Cerebellar nuclear complex (tissue), 1 donor: ENCODE data around the gene SLC44A3.
"Not testable (repeated sequence)": the region's sequence is repeated elsewhere in the genome, so short reads cannot be mapped to it uniquely, and the experiment has no call there.

ENCODE experiments used
- DNase-seq, 2 experiments: peaks; one replicate each; lab custom pipeline; 2025; lab: John Stamatoyannopoulos, UW

The SLC44A3 gene

GRCh38 chr1:94935034-94935433 lies 114.9 kb downstream of the SLC44A3 start:
- no peak for DNase-seq

GRCh38 chr1:94935476-94935875 lies 115.3 kb downstream of the SLC44A3 start:
- no peak for DNase-seq

GRCh38 chr1:94936861-94937620 lies 116.9 kb downstream of the SLC44A3 start:
- no peak for DNase-seq

GRCh38 chr1:94937820-94938219 lies 117.7 kb downstream of the SLC44A3 start:
- no peak for DNase-seq

GRCh38 chr1:94940738-94941137 lies 120.6 kb downstream of the SLC44A3 start:
- DNase-seq, result no peak

- not testable (repeated sequence) for DNase-seq
Observed at GRCh38 chr1:94941480-94941879, 121.3 kb downstream of the SLC44A3 start.

GRCh38 chr1:94942171-94943128 lies 122.3 kb downstream of the SLC44A3 start:
- no peak for DNase-seq
